K562 (cell line): ENCODE measurements around the gene MYCBPAP.

Experiments
- ARID4B ChIP-seq: sonication (generic); formaldehyde crosslinking; IDR thresholded peaks from 2 replicates; pipeline ENCODE4 v1.8.0; 2022; ENCODE audit warnings: mild to moderate bottlenecking, missing genetic modification reagents
- CHCHD3 ChIP-seq: fragments of 250-450 bp; sonication (Bioruptor Pico); IDR thresholded peaks from 2 replicates; pipeline ENCODE4 v2.1.2; 2022; ENCODE audit warnings: mild to moderate bottlenecking
- CREB5 ChIP-seq: fragments of 250-450 bp; sonication (Bioruptor Pico); IDR thresholded peaks from 2 replicates; pipeline ENCODE4 v1.5.0; 2020; ENCODE audit warnings: mild to moderate bottlenecking
- JUND ChIP-seq, 2 experiments: IDR thresholded peaks; 2 replicates in 1 of 2; 3 replicates in 1 of 2; pipeline ENCODE4 v1.6.1; 2011; ENCODE audit warnings: borderline replicate concordance in 2 of 2, low read depth in 2 of 2, low read length in 2 of 2, improper control_type of control experiment in 1 of 2, missing biosample characterization in 1 of 2, missing genetic modification characterization in 1 of 2, missing genetic modification reagents in 1 of 2
- NRF1 ChIP-seq, 2 experiments: fragments of 450-650 bp; IDR thresholded peaks in 1 of 2; conservative IDR thresholded peaks in 1 of 2; 2 replicates each; pipeline ENCODE4 v1.6.1; 2014; ENCODE audit warnings: mild to moderate bottlenecking in 2 of 2
- PKNOX1 ChIP-seq: fragments of 450-650 bp; IDR thresholded peaks from 2 replicates; pipeline ENCODE4 v1.6.1; 2016
- ZNF449 ChIP-seq: fragments of 250-450 bp; sonication (Bioruptor Pico); IDR thresholded peaks from 2 replicates; pipeline ENCODE4 v1.8.0; 2022; ENCODE audit warnings: moderate library complexity, mild to moderate bottlenecking, inconsistent platforms

- TF ChIP-seq CREB5 (no peak), ZNF449 (CRISPR knock-in tag) (no peak), PKNOX1 (no peak), ARID4B (no peak), CHCHD3 (no peak), NRF1 (conservative IDR thresholded peaks at IDR 0.05 in 1 of 2, IDR thresholded peaks at IDR 0.05 in 1 of 2) (no peak), JUND (IDR thresholded peaks at IDR 0.05; ENCODE audit: borderline replicate concordance, low read depth, low read length) (no peak), JUND (tag; IDR thresholded peaks at IDR 0.05; ENCODE audit: borderline replicate concordance, low read depth, low read length) (no peak)
These were observed 58.6 kb downstream of the MYCBPAP start for GRCh38 chr17:50566886-50567285.
